ENCODE results near the gene TMEM179. TPM values are rescaled to one million over a fixed set of nuclear protein-coding genes. Genes with fewer than 3 reads are reported as not detected.
"Not testable (repeated sequence)": the region's sequence is repeated elsewhere in the genome, so short reads cannot be mapped to it uniquely, and the experiment has no call there.

The TMEM179 gene
- total RNA-seq, 1 donor from 2014 or later: 0.72 TPM

GRCh38 chr14:104586832-104587620, 17.5 kb downstream of the TMEM179 start:
- DNase-seq: peak; percentile 79

- DNase-seq: no peak
These were observed 18.4 kb downstream of the TMEM179 start for GRCh38 chr14:104585966-104586697.

GRCh38 chr14:104584557-104584956, 20.0 kb downstream of the TMEM179 start:
- no peak for DNase-seq

DNA sequence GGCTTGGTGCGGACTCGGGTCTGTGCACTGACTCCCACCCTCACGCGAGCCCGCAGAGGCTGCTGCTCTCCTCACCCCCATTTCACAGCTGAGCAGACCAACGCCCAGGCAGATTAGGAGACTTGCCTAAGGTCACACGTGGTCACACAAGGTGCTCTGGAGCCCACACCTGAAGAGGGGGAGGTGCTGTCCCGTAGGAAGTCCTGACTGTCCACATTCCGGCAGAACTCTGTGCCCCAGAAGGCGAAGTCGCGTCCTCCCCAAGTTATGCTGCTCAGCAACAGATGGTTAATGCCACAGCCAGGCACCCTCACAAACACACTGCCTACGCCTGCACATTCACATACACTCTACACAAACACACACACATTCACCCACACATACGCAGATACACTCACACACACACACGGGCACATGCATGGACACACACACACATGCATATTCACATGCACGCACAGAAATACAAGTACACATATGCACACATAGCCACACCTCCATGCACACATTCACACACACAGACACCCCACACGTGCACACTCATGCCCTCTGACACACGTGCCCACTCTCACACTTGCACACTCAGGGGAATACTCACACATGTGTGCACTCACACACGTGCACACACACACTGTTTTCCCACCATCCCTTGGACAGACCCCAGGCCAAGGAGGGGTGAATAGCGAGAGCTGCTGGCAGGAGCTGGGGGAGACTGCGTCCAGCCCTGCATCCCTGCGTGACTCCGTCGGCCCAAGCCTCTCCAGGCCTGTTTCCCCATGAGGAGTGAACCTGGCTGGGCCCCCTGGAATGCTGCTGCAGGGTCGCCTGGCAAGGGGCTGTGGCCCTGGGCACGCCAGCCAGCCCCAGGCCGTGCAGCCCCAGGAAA, 20.9 kb downstream of the TMEM179 start:
- no peak for DNase-seq

- DNase-seq: peak; percentile 67
These were observed 21.9 kb downstream of the TMEM179 start for GRCh38 chr14:104582662-104583061.

- DNase-seq: no peak
These were observed 22.6 kb downstream of the TMEM179 start for GRCh38 chr14:104582005-104582404.

DNA sequence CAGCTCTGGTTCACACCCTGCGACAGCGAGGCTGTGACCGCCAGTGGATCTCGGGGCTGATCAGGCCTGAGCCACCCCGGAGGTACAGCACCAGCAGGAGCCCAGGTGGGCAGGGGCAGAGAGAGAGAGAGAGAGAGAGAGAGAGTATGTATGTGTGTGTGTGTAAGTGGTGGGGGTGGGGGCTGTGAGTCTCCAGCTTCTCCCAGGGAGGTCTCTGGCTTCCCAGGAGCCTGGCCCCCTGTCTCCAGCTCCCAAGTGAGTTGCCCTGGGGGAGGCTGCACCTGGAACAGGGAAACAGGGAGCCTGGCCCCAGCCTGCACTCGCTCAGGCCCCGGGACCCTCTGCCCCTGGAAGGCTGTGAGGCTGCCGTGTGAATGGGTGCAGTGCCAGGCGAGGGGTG, 23.1 kb downstream of the TMEM179 start:
- no peak for DNase-seq

GRCh38 chr14:104580961-104581360, 23.6 kb downstream of the TMEM179 start:
- no peak for DNase-seq

GRCh38 chr14:104579939-104580338, 24.6 kb downstream of the TMEM179 start:
- not testable (repeated sequence) for DNase-seq

- DNase-seq: peak; percentile 68
These were observed 25.1 kb downstream of the TMEM179 start, which contains the start of gene C14orf180 for GRCh38 chr14:104579507-104579906. Gene C14orf180 (plus strand): TSS chr14:104579764. CDS start chr14:104586431, 6,667 bp downstream.

DNA sequence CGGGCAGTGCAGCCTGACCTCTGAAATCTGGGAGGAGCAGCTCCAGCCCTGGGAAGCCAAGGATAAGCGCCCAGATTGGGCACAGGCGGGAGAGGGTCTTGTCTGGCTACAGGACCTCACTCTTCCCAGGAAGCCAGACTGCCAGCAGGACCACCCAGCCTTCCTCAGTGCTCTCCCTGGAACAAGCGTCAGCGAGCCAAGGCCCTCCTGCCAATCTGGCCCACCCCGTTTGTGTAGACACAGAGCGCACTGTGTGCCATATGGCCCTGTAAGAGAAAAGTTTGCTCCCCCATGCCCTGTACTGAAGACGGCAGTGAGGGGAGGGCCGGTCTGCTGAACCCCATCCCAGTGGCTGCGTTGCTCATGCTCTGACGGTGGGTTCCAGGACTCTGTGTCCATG, 26.3 kb downstream of the TMEM179 start:
- DNase-seq: no peak

GRCh38 chr14:104577847-104578301, 26.7 kb downstream of the TMEM179 start:
- DNase-seq: no peak

DNA sequence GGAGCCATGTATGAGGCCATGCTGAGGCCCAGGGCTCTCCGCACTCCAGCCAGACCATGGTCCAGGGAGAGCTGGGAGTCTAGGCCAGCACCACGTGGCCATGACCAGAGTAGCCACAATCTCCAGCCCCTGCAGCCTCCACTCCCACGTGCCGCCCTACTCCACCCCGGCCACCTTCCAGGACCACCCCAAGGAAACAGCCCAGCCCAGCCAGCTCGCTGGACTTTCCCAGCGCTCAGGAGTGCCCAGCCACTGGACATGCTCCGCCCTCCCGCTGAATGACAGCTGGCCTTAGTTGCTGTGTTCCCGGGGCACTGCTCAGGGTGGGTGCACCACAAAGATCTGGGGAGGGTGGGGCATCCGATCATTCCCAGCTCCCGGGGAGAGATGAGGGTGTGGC, 27.1 kb downstream of the TMEM179 start:
- no peak for DNase-seq

DNA sequence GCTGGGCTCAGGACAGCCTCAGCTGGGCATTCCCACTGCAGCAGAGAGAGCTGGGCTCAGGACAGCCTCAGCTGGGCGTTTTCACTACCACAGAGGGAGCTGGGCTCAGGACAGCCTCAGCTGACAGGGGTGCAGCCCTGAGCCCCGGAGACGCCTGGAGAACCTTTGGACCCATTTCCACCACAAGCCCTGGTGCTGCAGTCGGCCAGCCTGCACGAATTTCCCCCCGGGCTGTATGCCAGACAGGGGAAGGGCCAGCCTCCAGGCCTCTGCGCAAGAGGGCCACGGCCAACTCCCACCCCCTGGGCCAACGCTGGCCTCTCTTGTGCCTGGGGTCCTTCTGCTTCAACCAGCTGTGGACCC, 27.6 kb downstream of the TMEM179 start:
- no peak for DNase-seq

DNA sequence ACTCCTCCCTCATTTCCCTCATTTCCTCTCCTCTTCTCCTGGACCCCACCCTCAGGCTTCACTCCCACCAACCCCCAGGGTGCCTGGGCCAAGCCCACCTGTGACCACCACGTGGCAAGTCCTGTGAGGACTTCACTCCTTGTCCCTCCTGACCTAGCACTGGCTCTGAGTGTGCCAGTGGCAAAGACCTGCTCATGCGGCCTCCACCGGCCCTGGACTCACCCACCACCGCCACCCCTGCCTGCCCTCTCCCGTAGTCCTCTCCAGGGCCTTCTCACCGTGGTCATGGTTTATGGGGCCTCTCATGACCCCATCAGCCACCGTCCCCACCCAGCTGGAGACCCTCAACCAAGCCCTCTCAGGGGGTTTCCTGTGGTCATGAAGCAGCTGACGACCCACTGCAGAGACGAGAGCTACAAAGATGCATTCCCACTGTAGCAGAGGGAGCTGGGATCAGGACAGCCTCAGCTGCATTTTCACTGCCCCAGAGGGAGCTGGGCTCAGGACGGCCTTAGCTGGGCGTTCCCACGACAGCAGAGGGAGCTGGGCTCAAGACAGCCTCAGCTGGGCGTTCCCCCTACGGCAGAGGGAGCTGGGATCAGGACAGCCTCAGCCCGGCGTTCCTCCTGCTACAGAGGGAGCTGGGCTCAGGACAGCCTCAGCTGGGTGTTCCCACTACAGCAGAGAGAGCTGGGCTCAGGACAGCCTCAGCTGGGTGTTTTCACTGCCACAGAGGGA, 28.2 kb downstream of the TMEM179 start:
- no peak for DNase-seq

DNA sequence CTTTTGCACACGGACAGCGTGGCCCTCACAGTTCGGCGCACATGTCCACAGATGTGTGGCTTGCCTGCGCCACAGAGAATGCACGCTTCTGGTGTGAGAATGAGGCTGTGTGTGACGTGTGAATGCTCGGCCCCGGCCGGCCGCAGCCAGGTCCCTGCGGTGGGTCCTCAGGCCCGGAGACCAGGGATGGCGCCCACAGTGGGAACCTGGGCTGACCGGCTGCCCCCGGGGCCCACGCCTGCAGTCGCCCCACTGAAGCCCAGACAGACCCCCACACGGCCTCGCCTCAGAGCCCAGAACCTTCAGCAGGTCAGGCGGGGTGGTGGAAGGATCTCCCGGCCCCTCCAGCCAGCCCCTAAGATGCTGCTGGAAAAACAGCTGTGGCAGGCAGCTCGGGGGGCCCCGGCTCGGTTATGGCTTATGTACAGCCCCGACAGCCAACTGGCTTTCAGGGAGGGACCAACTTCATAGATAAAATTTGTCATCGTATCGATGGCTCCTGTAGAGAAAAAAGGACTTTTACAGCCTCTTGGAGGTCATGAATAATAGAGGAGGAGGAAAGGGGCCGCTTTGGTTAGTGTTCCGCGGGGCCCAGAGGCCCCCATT, 29.5 kb downstream of the TMEM179 start:
- no peak for DNase-seq

DNA sequence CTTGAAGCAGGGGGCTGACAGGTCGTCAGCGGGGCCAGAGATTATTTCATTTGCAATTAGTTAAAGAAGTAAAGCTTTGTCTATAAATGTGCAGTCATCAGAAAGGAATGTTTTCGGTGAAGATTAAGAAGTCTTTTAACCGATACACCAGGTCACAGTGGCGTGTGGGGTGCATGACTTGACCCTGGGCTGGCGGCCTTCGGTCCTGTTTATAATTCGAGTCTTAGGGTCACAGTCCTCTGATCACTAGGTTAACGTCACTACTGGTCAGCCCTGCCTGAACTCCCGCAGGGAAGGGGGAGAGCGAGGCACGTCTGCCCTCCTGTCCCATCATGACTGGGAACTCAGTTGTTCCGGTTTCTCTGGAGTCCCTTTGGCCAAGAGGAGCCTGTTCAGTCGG, 30.0 kb downstream of the TMEM179 start:
- DNase-seq: no peak

- DNase-seq: peak; percentile 86
These were observed 30.6 kb downstream of the TMEM179 start for GRCh38 chr14:104573930-104574329.

DNA sequence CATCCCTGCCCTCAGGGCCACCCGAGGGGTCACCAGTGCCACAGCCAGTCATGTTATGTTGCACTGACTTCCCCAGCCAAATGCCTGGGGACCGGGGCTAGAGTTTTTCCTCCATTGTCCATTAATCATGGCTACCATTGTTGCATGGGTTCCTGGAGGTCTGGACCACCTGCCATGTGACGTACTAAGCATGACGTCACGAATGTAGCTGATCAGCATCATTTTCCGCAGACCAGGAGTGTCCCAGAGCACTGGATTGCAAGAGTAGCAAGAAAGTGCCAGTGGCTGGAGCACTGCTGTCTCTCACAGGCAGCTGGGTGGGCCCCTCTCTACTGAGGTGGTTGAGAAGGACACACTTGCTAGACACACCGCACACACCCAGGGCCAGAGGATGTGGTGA, 31.9 kb downstream of the TMEM179 start:
- DNase-seq: no peak

GRCh38 chr14:104572024-104572626, 32.4 kb downstream of the TMEM179 start:
- DNase-seq: no peak

- DNase-seq: no peak
These were observed 33.3 kb downstream of the TMEM179 start for GRCh38 chr14:104571246-104571645.

All from tongue (tissue), 2 donors.